Measurements from ENCODE around the gene NATD1.
A peak's percentile ranks its signal among the peaks of the same experiment; 100 is the strongest.
"Not testable (repeated sequence)": the region's sequence is repeated elsewhere in the genome, so short reads cannot be mapped to it uniquely, and the experiment has no call there.

The NATD1 gene

GRCh38 chr17:21214015-21214776 lies 39.0 kb downstream of the NATD1 start, which contains the start of gene TMEM11:
TMEM11 (minus strand) TSS chr17:21214161; CDS start chr17:21214152, 9 bp downstream.
- DNase-seq = peak; percentile 97

DNA sequence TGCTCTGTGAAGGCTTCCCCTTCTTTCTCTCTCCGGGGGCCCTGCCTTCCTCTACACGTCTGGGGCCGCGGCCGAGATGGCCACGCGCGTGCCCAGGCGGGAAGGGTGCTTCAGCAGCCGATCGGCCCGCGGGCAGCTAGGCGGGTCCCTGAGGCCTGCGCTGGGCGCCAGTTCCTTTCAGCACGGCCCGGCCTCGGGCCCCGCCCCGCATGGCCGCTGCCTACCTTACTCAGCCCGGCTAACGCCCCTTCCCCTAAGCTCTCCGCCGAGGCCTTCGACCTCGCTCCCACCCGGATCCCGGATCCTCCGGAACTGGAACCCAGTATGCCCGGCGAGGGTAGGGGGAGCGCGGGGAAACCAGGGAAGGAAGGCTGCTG lies 39.6 kb downstream of the NATD1 start:
- no peak for DNase-seq

- DNase-seq = peak; percentile 9
Measured at GRCh38 chr17:21212826-21213637, 40.2 kb downstream of the NATD1 start.

DNA sequence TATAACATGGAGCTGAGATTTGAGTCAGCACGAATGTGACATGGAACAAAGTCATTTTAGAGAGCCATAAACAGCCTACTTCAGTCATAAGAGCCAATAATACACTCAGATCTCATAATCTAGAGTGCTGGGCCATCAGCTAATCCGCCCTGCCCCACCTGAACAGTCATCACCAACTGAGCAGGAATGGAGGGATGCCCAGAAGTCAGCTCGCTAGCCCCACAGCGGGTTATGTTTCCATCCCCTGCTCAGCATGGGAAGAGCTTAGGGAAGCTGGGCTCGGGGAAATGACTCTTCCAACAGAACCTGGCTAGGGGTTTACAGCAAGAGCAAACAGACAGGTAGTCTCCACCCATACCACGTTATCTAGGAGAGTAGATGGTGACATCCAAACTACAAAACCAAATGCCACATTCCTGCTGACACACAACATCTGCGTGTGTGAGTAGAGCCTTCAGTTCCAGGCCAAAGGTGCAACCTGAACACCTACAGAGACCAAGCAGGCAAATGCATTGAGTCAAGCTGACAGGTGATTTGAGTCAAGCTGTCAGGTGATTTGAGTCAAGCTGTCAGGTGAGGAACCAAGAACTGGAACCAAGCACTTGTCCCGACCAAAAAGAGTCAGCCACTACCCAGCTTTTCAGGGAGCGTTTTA lies 41.3 kb downstream of the NATD1 start:
- peak; percentile 8 for DNase-seq

- no peak for DNase-seq
Measured at GRCh38 chr17:21210411-21211076, 42.7 kb downstream of the NATD1 start.

DNA sequence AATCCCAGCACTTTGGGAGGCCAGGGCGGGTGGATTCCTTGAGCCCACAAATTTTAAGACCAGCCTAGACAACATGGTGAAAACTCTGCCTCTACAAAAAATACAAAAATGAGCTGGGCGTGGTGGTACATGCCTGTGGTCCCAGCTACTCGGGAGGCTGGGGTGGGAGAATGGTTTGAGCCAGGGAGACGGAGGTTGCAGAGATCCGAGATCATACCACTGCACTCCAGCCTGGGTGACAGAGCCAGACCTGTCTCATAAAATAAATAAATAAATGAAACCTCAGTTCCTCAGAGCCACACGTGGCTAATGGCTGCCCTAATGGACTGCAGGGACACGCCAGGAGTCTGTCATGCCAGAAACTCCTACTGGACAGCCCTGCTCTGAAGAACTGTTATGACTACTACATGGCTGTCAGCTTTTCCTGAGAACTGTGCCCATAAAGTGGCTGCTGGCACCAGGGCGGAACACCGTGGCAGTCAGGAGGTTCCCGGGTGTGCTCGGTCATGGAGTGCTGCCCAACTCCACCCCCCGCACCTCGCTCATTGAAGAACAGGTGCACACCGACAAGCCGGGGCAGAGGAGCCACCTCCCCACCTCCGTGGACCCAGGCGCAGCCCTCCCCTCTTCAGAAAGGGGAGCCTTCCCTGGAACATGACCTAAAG lies 43.6 kb downstream of the NATD1 start:
- DNase-seq = no peak

DNA sequence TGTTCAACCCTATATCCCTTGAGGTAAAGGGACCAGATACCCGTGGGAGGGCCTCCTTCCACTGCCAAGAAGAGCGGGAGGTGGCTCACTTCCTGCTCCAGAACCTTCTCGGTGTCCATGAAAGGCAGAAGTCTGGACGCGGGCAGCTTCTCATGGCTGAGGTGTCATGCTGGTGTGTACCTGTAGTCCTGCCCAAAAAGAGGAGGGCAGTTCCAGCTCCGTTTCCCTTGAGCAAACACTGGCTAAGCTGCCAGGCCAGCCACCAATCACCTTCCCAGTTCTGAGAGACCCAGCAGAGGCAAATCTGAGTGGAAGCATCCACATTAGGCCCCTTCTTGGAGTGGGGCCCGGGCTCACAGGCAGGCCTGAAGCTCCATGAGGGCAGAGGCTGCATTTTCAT lies 44.9 kb downstream of the NATD1 start:
- no peak for DNase-seq

- no peak for DNase-seq
Measured at GRCh38 chr17:21204935-21205334, 48.3 kb downstream of the NATD1 start.

DNA sequence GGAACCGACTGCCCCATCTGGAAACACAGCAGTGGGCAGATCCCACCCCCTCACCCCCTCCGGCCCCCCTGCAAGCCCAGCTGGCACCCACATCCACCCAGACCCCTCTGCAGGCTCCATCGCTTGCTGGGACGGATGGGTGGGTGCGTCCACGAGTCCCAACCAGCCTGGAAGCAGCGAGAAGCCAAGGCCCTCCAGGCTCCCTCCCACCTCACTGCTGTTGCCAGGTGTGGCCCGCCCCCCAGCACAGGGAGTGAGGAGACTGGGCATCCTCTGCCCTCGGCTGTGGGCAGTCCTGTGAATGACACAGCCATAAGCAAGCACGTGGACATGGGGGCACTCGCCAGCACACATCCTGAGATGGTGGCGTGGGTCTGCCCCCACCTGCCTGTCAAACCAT lies 50.7 kb downstream of the NATD1 start:
- no peak for DNase-seq

DNA sequence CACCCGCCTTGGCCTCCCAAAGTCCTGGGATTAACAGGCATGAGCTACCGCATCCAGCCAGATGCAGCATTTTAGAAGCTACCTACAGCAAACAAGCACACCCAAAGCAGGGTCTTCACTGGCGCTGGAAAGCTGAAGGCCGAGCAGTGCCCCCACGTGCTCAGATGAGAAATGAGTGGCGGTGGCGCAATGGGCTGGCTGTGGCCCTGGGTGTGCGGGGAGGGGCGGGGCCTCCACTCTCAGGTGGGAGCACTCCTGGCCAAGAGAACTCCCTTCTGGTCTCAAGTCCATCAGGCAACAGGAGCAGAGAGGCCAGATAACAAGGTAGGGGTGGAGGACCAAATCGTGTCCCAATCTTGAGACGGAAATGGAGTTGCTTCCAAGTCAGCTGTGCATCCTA lies 51.3 kb downstream of the NATD1 start:
- DNase-seq = no peak

- DNase-seq = no peak
Measured at GRCh38 chr17:21201298-21201595, 52.0 kb downstream of the NATD1 start.

DNA sequence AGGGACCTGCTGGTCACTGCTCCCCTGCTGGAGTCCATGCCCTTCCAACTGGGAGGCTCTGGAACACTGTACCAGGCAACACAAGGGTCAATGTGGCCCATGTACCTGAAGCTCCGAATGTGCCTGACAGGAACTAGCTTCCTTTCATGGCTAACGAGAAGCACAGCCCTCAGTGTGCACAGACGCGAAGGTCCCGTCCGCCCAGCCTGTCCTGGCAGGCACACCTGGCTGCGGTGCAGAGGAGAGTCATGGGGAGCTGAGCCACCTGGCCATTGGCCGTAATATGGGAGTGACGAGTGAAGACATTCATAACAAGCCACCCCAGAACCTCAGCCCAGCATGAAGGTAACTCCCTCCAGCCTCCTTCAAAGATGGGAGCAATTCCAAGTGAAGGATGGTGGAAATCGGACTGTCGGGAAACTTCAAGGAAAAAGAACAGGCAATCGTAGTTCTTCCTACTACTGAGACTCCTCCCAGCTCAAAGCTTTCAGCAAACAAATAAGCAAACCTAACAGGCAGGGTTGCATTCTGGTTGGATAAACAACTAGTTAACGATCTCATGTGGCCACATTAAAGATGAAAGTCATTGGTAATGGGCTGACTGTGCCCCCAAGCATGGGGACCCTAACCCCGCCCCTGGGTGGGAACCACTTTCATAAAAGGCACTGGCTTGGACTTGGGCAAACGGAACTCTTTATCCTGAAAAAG lies 52.5 kb downstream of the NATD1 start:
- no peak for DNase-seq

GRCh38 chr17:21199856-21200255 lies 53.4 kb downstream of the NATD1 start:
- no peak for DNase-seq

DNA sequence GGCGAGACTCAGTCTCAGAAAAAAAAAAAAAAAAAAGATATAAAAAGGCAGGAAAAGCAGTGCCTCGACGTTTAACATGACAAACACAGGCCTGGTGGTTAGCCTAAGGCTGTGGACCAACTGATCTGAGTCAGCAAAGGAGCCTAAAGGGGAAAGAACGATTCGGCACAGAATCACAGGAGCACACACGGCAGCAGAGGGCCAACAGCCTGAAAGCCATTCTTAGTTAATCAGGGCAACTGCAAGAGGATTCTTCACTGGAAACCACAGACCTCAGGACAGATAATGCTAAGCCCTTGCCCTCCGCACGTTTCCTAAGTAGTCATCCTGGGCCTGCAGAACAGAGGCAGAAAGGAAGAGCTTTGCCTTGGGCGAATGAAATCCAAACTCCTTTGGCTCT lies 53.9 kb downstream of the NATD1 start:
- DNase-seq = no peak

DNA sequence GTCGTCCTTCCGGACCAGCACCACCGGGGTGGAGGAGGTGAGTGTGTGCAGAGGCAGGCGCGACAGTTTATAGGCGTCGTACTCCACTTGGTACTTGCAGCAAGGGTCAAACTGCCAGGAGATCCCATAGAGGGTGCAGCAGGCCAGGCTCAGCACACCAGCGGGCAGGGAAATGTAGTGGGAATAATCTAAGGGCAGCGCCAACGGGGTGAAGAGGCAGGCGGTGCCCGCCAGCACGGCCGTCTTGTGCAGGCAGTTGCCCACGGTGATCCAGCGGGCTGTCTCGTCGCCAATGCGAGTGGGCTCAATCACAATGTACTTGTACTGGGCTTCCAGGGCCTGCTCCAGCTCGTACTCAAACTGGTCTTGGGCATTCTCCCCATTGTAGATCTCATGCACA lies 54.8 kb downstream of the NATD1 start:
- no peak for DNase-seq

DNA sequence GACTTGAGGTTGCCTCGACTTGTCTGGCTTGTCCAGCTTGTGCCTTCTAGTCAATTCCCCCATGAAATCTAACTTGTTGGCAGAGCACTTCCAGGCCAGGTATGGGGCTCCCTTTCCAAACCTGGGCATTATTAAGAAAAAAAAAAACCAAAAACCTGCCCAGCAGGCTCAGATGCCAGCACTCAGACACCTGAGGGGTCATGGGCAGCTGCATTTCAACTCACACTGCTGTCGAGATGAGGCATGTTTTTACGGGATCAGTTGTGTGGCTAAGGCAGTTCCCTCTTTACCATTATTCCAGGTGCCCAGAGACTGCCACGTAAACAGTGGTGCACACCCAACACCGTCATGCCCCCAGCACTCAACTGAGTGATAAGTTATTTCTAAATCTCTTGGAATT lies 57.1 kb downstream of the NATD1 start:
- DNase-seq = no peak

GRCh38 chr17:21194703-21195102 lies 58.5 kb downstream of the NATD1 start:
- no peak for DNase-seq

DNA sequence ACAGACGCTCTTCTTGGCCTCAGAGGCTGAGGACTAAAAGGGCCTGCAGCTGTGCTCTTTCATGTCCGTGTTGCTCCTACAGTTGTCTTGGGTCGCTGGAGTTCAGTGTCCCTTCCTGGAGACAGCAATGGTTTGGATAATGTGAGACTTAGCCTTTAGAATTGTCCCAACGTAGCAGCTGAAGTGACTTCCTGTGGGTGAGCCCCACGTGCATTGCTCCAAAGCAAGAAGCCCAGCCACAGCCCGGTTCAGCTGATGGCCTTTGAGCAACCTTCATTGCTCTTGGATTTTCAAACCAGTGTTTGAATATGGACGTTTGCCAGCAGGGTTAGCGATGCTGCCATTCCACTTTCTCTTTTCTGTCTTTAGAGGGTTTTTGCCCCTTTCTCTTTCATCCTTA lies 59.0 kb downstream of the NATD1 start:
- DNase-seq = no peak

DNA sequence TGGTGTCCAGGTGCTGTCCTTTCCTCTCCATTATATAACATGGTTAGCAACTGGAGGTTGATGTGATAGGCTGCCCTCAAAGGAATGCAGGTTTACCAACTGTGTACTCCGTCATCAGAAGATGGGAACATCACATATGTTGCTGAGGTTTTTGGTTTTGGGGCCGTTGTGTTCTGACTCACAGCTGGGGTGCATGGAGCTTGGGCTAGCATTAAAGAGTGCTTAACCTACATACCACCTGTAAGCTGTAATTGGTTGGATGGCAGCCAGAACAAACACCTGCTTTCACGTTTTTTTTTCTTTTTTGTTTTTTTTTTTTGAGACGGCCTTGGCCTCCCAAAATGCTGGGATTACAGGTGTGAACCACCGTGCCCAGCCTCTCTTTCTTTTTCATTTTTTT lies 60.2 kb downstream of the NATD1 start:
- peak; percentile 26 for DNase-seq

GRCh38 chr17:21192414-21192813 lies 60.8 kb downstream of the NATD1 start:
- DNase-seq = not testable (repeated sequence)

DNA sequence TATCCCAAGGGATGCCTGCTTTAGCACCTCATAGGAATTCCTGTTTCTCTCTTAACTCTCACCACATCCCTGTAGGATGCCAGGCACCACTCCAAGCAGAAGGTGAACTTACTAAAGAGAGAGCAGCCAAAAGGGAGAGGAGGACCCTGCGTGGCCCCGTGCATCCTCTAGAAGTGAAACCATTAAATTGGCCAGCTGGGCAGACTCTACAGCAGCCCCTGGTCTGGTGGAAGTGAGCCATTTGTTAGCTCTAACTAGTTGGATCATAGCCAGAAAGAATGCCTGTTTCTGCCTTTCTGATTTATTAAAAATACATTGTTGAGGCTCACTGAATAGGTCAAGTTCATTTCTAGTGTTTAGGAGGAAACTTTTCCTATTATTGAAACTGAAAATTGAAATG lies 61.5 kb downstream of the NATD1 start:
- no peak for DNase-seq

DNA sequence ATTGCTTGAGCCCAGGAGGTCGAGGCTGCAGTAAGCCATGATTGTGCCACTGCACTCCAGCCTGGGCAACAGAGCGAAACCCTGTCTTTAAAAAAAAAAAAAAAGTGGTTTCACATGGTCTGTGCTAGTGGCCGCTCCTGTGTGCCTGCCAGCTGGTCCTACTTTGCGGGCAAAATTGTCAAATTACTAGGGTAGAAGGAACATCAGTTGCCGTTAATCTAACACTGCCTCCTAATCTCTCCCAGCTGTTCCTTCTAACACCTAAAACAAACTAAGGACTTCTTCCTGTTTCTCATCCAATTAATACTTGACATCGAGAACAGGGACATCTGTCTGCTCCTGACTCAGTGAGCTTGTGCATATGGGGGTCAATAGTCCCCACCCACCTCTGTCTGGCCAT lies 63.1 kb downstream of the NATD1 start:
- DNase-seq = no peak

All from activated CD4-positive, alpha-beta T cell treated with anti-CD3 and anti-CD28 coated beads, Interleukin-2, amount 50 U/mL, for 16 hours (primary cell).